Dedifferentiated amniotic fluid mesenchymal stem cell (primary cell): Measurements from ENCODE around the gene ATXN10.

Experiments
- DNase-seq: peaks from one replicate; pipeline ENCODE4 v3.0.0-alpha.2; 2016; ENCODE audit errors: extremely low spot score

The ATXN10 gene

DNA sequence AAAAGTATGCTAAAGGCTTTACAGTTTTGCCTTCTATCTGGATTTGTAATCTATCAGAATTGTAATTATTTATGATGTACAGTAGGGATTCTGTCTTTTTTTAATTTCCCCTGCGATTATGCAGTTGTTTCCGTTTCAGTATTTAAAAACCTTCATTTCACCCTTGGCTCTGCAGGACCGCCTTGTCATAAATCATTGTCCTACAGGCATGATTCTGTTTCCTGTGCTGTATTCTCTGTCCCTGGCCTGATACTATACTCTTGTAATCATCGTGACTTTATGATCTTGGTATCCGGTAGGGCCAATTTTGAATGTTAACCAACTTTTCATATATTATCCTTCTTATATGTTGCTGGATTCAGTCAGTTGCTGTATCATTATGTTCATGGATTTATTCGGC is 151.7 kb downstream of the ATXN10 start:
- no peak for DNase-seq

DNA sequence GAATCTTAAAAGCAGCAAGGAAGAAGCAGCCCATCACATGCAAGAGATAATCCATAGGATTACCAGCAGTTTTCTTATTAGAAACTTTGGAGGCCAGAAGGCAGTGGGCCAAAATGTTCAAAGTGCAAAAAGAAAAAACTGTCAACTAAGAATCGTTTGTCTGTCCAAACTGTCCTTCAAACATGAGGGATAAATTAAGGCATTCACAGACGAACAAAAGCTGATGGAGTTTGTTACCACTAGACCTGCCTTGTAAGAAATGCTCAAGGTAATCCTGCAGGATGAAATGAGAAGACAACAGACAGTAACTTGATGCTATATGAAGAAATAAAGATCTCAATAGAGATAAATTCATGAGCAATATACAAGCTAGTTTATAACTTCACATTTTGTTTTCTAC is 154.9 kb downstream of the ATXN10 start:
- no peak for DNase-seq

DNA sequence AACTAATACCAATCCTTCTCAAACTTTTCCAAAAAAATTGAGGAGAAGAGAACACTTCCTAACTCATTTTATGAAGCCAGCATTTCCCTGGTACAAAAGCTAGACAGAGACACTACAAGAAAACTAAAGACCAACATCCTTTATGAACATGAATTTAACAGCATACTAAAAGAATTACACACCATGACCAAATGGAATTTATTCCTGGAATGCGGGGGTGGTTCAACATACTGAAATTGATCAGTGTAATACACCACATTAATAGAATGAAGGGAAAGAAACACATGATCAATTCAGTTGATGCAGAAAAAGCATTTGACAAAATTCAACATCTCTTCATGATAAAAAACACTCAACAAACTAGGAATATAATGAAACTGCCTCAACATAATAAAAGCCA is 157.2 kb downstream of the ATXN10 start:
- no peak for DNase-seq

DNA sequence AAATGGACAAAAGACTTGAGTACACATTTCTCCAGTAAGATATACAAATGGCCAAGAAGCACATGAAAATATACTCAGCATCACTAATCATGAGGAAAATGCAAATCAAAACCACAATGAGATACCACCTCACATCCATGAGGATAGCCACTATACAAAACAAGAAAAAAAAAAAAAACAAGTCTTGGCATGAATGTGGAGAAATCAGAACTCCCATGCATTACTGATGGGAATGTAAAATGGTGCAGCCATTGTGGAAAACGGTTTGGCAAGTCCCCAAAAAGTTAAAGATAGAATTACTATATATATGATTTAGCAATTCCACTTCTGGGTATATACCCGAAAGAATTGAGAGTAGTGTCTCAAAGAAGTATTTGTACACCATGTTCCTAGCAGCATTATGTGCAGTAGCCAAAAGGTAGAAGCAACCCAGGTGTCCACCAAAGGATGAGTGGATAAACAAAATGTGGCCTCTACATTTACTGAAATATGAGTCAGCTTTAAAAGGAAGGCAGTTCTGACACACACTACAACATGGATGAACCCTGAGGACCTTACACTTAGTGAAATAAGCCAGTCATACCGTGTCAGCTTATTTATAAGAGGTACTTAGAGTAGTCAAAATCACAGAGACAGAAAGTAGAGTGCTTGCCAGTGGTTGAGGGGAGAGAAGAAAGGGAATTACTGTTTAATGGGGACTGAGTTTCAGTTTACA is 159.1 kb downstream of the ATXN10 start:
- no peak for DNase-seq

DNA sequence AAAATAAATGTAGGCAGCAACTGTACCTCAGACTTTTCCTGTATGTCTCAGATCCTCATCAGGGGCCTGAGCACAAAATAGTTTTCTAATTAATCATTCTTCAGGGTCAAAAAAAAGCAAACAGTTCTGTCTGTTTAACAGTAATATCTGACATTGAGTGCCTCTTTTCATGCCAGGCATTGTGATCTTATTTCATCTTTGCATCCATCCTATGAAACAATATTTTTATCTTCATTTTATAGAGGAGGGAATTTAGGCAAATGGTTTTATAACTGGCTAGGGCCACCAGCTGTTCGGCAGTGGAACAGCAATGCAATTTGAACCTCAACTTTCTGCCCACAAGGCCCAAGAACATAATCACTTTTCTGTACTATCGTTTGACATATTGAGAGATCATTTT is 159.8 kb downstream of the ATXN10 start:
- DNase-seq: no peak

DNA sequence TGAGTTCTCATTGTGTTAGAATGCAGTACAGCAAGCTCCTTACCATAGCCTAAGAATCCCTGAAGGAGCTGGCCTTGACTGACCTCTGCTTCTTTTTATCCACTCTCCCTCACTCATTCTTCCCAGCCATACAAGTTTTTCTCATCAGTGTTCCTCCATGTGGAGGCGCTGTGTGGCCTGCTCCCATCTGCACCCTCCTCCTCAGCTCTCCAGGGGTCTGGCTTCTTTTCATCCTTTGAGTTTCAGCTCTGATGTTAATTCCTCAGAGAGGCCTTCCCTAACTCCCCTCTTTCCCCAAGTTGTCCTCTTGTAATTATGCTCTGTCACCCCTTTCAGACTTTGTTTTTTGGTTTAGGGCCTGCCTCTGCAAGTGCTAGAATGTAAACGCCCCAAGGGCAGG is 160.5 kb downstream of the ATXN10 start:
- DNase-seq: no peak

DNA sequence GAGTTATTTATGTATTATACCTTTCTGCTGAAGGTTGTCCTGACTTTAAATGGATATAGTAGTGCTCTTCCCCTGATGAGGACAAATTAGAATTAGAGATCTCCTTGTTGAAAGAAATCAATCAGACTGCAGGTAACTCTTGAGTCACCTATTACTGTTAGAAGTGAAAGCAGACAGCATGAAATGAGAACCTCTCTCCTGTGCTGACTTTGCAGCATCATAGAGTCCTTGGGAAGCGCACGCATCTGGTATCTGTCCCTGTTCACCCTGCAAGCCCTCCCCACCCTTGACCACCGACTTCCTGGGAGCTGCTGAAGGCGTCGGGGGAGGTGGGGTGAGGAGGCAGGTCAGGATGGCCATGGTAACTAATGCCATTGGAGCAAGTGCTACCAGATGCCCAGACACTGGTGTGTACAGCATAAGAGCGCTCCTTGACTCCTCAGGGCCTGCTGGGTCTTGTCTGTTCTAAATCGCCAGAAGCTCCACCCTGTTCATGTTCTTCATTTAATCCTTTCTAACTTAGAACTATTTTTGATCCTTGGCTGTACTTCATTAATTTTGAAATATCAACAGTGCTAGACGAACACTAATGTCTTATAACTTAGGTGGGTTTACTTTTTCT is 161.4 kb downstream of the ATXN10 start:
- DNase-seq: no peak

DNA sequence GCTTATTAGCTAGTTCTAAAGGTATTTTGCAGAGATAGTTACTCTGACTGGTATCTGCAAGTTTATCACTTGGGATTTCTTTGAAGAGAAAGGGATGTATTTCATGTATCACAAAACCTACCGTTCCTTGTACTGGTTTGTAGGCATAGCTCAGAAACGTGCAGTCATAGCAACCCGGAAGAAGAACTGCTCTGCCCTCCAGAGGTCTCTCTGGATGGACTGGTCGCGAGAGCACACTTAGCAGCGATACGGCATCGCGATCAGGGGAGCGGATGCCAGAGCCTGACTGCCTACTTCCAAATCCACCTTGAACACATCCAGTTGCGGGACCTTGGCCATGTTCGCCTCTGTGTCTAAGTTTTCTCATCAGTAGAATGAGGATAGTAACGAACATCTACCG is 162.0 kb downstream of the ATXN10 start:
- DNase-seq: no peak

DNA sequence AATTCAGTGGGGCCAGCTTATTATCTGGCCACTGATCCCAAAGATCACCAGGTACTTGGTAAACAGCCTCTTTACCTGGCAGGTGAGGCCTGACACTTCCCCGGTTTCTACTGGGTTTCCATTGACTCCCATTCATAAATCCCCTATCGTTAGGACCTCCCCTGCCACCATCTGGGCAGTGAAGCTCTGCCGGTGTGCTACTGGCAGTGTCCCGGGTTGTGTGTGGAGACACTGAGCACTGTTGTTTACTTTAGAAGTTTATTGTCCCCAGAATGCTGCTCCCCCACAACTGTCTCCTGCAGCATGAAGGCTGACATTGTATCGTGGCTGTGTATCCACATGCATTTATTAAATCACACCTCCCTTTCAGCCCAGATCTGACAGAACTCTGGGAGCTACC is 162.6 kb downstream of the ATXN10 start:
- DNase-seq: no peak

DNA sequence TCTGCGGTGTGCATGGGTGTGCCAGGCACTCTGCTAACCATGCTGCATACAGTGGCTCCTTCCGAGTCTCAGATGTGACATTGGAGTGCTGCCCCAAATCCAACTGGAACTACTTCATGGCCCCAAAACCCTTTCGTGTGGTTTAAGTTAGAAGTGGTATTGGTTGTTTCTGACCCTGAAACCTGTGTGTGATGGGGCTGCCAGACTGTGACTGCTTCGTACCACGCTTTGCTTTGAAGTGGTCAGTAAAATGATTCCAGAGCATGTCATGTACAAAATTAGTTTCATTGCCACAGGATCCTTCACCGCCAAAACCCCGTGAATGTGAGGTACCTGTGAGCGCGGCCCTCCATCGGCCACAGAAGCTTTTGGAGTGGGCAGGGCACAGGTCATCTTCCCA is 163.2 kb downstream of the ATXN10 start:
- no peak for DNase-seq

DNA sequence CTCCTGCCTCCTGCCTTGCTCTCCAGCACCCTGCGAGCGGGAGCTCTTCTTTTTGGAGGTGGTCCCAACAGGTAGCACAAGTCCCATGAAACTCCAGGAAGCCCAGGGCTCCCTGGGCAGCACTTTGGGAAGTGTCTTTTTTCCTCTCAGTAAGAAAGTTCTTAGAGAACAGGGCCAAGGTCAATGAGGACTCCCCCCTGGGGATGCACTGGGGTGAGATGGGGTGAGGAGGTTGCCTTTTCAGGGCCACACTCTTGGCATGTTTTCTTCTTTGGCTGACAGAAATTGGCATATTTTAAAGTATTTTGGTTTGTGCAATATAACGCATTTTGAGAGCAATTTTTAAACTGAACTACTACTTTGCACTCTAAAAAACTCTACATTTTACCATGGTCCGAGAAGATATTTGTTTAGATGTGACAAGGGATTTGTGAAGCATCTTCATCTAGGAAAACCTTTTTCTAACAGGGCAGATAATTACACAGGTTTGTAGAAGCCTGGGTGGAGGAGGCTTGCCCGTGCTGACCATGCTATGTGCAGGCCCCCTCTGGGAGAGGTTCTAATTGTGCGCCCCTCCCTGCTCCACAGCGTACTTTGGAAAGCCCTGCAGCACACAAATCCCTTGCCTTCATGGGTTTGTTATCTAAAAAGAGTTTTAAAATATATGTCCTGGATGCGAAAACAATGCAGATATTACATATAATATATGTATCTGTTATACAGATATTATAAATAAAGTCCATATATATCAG is 165.0 kb downstream of the ATXN10 start:
- no peak for DNase-seq

DNA sequence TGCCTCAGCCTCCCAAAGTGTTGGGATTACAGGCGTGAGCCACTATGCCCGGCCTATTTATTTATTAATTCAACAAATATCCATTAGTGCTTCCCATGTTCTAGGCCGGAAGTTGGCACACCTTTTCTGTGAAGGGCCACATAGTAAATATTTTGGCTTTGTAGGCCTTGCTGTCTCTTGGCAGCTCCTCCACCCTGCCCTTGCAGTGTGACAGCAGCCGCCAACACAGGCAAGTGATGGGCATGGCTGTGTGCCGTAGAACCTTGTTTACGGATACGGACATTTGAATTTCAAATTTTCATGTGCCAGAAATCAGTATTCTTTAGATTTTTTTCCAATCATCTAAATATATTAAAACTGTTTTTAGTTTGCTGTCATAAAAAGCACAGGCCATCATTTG is 165.9 kb downstream of the ATXN10 start:
- no peak for DNase-seq

DNA sequence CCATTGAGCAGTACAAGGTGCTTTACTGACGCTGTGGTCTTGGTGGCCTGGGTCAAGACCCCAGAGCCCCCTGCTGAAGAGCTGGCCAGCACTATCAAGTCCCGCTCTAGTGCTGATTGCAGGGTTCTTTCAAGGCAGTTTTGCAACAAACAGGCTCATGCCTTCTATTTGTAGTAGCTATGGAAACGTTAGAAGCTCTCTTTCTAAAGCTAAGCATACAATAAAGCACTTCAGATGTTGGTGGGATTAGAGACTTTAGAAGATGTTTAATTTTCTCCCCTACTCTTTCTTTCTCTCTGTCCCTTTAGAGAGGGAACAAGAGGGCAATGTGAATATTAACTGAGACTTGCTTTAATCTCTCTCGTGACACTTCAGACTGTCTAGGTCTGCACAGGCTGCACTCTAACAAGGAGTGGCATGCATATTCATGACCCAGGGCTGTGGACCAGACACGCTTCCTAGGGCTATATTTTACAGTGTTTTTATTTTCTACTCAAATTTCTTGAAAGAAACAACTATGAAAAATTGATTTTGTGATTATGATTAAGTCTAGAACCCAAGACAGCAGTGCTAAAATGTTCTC is 166.8 kb downstream of the ATXN10 start:
- DNase-seq: no peak

DNA sequence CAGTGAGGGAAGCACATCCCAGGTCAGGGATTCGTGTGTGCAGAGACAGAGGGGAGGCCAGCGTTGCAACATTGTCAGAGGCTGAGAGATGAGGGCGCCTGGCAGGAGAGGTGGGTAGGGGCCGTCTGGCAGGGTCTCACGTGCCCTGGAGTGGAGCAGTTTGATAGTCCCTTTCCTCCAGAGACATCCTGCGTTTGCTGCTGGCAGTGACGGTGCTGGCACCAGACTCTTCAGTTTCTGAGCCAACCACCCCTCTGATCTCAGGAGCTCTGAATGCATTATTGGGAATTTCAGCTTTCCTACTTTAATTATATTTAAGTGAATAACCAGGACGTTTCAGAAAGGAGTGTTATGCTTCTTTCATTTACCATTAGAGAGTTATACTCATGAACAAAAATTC is 168.8 kb downstream of the ATXN10 start:
- DNase-seq: no peak

DNA sequence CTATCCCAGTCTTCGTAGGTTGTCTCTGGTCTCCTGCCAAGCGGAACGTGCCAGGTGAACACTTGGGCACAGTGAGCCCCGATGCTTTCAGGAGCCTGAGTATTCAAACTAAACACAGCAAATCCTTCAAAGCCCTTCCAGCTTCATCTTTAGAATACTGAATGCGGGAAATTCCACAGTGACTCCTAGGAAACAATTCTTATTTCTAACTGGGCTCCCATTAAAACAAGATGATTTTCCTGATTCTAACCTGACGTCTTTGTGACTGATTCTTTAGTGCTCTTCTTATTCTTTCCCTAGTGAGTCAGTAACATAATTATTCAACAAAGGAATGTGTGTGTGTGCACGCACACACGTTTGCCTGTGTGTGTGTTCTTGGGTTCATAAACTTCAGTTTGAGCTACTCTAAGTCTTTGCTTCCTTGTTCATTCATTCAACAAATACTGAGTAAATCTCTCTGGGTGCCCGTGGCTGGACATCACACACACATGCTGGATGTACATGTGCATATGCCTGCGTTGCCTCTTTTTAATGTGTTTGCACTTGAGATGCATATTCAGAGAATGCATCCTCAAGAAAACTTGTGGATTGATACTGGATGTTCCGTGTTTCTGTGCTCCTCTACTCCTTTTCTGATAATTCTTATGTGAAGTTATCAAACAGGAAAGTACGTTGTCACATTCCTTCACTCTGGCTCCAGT is 170.8 kb downstream of the ATXN10 start:
- DNase-seq: no peak

DNA sequence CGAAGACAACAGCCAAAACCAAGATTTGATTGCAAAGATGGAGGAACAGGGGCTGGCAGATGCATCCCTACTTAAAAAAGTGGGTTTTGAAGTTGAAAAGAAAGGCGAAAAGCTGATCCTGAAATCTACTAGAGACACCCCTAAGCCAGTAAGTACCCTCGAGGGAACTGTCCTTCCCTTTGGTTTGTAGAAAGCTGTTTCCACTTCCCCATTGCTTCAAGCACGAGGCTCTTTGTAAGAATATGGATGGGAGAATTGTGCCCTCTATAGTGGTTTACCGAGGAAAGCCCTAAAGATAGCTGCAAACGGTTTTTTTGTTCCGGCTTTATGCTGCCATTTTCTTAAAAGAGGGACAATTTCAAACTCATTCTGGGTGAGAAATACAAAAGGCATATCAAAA is 171.4 kb downstream of the ATXN10 start:
- DNase-seq: no peak

DNA sequence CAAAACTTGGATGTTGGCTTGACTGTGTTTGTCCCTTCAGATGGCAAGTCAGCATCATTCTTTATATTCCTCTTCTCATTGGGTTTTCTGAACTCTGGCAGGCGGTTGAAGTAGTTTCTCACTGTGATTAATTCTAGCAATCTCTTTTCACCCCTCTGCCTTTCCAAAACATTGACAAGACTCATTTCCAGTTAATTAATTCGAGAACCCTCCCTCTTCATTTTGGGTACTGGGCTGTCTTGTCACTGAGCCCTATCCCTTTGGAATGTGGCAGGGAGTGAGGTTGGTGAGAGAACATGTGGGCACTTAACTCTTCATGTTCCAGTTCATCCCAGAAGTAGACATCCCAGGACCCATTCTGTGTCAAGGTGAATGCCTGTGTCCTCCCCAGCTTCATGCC is 172.4 kb downstream of the ATXN10 start:
- DNase-seq: no peak

DNA sequence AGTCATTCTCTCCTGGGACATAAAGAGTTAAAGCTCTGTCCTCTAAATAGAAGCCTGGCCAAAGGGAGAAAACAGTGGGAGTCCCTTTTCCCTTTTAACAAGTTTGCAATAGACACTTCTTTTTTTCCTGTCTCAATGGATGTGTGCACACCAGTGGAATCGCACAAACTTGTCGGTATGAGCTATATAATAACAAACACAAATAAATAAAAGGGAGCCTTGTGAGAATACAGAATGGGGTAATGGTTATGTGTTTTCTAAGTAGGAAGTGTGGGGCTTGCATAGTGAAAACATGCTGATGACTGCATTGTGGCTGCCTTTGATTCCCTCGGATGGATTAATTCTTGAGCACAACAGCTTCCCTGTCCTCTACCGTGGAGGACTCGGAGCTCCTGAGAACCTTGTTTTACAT is 173.4 kb downstream of the ATXN10 start:
- DNase-seq: no peak

DNA sequence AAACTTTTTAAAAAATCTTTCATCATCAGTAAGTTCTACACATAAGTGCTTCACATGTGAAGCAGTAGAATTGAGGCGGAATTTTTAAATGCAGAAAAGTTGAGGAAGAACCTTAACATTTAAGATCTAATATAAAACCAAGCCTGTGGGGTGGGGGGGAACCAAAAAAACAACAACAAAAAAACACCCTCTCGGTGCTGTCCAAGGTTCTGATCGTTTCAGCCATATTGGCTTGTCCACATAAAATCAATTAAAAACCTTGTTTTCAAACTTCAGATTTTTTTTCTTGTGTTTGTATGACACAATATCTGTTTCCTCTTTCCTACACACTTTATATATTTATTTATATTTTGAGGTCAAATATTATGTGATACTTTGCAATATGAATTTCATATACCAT is 175.3 kb downstream of the ATXN10 start:
- no peak for DNase-seq

DNA sequence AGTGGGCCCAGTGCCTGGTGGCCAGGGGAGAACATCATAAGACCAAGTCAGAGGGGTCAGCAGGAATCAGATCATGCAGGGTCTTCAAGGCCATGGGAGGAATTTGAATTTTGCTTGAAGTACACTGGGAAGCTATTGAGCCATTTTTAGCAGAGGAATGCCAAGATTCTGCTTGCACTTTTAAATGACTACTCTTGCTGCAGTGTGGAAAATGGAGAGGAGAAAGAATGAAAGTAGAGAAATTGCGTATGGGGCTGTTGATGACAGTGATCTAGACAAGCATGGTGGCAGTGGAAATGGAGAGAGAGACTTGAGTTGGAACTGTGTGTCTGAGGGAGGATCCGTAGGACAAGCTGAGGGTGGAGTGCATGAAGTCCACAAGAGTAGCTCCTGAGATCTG is 177.3 kb downstream of the ATXN10 start:
- DNase-seq: no peak

DNA sequence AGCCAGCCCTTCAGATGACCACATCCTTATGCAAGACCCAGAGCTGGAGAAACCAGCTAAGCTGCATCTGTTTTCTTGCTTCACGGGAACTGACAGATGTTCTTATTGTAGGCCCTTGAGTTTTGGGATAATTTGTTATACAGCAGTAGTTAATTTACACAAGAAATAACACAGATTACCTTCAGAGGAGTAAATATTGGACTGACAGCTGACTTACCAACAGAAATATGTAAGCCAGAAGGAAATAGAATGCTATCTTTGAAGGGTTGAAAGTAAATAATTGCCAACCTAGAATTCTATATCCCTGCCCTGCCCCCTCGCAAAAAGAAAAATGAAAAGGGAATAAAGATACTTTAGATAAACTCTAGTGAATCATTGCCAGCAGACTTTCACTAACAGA is 181.2 kb downstream of the ATXN10 start:
- DNase-seq: no peak

DNA sequence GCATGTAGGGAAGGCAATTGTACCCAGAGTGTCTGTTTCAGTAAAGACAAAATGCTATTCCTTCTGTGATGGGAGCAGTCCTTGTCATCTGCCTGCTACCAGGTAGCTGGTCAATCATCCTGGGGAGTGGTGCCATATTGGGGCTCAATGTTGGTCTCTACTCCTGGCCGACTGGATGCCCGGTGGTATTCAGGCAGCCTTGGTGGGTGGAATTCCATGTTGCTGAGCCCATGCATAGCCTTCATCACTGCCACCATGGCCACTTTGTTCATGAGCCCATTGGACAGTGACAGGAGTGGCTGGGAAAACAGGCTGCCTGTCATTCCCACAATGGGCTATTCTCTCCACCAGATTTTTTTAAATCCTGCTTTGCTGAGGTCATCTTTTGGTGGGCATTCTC is 184.3 kb downstream of the ATXN10 start:
- no peak for DNase-seq
